ENCODE measurements around the gene CARNS1. TPM values are rescaled to one million over a fixed set of nuclear protein-coding genes. Genes with fewer than 3 reads are reported as not detected.
A peak's percentile ranks its signal among the peaks of the same experiment; 100 is the strongest.

The CARNS1 gene
- total RNA-seq, 1 donor from 2014 or later, result under 0.01 TPM

DNA sequence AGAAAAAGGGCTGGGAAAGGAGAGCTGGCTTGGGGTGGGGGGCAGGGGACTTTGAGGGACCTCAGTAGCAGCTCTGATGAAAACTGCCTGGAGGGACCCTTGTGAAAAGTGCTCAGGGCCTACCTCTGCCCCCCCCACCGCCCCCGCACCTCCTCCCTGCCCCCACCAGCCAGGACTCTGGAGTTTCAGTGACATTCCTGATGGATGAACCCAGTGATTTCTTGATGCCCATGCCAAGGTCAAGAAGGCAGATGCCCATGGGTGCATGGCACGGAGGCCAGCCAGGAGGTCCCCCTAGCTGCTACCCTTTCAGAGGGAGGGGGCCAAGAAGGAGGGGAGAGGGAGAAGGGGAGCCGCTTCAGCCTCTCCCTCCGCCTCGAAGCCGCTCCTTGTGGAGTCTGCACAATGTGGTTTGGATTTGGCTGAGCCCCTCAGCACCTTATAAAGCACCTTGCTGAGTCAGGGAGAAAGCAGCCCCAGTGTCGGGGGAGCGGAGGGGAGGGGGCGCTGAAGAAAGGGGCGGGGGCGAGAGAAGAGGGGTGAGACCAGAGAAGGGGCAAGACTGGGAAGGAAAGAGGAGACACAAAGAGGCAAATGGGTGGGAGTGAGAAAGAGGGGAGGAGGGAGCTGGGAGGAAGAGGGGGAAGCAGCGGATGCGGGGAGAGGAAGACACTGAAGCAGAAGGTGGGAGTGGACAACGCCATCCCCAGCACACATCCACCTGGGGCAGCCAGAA, 40.0 kb upstream of the CARNS1 start:
- no peak for DNase-seq (ENCODE audit: low read depth in 2 of 2)

DNA sequence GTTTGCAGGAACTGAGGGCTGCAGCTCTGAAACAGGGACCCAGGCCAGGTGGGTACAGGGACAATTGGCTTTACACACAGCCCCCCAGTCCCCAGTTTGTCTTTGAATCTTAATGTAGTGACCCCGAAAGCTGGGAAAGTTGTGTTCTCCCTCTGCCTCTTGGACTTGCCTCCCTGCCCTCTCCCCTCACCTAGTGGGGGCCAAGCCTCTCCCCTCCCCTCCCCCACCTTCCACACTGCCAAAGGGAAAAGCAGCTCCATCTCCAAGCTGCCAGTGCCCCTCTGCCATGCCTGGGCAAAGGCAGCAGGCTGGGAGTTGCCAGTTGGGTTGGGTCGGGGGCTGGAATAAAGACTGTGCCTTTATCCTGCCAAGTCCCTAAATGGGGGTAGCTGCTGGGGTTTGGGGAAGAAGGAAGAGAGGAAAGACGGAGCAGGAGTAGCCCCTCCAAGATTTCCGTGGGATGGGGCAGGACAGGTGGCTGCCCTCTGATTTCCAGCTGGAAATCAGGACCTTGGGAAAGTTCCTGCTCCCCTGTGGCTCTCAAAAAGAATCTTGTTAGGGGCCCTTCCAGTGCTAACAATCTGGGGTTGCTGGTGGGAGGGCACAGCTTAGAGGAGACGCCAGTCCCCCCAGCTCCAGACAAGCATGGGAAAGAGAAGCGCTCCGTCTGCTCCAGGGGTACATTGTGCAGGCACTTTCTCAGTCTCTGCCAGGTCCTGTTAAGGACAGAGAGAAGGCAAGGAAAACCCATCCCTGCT, 39.2 kb upstream of the CARNS1 start:
- no peak for DNase-seq (ENCODE audit: low read depth in 2 of 2)

DNA sequence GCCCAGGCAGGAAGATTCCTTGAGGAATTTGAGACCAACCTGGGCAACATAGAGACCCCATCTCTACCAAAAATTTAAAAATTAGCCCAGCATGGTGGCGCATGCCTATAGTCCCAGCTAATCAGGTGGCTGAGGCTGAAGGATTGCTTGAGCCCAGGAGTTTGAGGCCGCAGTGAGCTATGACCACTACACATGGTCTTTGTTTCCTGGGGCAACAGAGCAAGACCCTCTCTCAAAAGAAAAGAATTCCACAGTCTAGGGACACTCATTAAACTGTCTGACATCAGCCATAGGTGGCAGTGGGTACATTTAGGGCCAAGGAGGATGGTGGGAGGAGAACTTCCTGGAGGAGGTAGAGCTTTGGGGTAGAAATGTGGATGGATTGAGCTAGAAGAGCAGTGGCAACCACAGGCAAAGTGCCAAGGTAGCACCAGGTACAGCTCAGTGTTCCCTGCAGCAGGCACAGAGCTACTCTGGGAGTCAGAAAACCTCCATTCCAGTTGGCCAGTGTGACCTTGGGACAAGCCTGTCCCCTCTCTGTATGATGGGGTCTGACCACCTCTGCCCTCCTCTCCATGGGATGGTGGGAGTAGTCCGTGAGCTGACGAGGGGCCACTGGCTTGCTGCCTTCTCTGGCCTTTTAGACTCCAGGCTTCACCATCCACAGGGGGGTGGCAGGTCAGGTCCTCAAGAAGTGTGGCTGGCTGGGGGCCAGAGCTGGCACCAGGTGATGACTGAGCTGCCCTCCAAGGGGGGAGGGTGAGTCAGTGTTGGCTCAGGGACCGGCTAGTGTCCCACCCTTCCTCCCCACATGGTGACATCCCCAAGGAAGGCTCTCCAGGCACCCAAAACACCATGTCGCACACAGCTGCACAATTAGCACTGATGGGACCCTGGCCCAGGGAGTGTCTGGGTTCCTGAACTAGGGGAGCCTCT, 38.3 kb upstream of the CARNS1 start:
- DNase-seq (ENCODE audit: low read depth in 2 of 2), result no peak

DNA sequence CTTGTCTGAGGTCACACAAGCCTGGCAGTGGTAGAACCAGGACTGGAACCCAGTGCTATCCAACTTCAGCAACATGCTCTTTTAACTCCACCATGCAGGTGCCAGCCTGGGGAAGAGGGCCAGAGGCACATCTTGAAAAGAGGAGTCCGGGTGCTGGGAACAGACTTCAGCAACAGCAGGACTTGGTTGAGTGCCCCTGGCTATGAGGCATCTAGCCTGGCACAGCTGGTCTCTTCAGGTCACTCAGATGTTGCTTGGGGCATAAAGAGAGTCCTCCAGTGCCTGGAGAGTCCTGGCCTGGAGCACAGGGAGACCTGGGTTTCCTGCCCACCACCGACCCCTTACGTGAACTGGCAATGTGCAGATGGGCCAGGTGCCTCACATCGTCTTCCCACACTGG, 36.9 kb upstream of the CARNS1 start:
- no peak for DNase-seq (ENCODE audit: low read depth in 2 of 2)

DNA sequence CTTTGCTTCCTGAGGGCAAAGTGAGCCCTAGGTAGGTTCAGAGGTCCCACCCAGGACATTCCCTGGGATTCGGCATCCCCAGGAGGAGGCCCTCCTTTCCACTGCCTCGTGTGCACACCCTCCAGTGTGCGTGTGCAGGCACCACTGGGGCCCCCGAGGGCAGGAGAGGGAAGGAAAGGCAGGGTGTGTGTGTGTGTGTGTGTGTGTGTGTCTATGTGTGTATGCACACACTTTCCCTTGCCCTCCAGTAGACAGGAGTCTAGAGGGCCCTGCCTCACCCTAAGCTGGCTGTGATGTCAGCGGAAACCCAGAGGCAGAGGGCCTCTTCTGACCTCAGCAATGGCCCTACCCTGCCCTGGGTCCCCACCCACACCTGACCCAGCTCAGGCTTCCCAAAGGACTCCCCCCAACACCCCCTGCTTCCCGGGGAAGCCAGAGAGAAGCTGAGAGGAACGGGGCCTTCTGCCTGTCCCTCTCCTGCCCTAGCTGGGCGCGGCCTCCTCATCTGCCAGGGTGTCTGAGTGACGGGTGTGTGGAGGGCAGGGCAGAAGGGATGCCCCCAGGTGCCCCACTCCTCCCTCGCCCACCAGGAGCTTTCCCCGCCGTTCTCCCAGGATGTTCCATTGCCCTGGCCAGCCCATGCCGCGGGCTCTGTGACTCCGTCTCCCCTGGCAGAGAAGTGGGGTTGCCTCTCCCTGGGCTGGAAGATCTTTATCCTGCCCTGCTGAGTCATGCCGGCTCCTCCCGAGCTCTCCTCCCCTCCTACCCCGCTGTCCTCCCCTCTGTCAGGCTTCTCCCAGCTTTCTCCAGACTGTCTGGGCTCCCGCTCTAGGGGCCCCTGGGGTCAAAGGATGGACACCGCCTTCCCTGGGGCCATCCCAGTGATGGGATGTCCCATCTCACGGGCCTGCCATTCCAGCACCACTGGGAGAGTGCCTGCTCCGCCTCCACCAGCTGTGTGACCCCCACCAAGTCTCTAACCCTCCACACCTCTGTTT, 36.1 kb upstream of the CARNS1 start:
- DNase-seq (ENCODE audit: low read depth in 2 of 2), result peak in 1 of 2 donors; percentile 48

DNA sequence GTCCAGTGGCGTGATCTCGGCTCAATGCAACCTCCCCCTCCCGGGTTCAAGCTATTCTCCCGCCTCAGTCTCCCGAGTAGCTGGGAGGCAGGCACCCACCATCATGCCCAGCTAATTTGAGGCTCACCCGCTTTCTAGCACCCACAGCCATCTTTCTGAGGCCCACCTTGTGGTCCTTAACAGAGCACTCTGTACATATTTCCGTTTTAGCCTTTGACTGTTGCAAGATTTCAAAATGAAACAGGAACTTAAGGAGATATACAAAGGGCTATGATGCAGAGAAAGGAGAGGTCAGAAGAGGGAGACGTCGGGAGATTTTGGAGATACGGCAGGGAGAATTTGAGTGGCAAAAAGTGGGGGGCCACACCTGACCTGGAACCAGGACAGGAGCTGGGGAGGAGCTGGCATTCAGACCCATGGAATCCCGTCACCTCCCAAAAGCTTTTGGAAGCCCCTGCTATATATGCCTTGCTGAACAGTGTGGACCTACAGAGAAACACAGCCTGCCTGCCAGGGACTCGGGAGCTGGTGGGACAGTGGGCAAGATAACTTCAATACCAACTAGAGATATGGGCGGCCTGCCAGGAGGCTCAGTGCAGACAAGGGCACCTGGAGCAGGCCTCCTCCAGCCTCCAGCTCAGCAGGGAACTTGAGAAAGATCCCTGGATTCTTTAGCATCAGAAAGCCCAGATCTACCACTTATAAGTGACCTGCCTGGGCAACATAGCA, 34.1 kb upstream of the CARNS1 start:
- DNase-seq (ENCODE audit: low read depth in 2 of 2), result no peak

DNA sequence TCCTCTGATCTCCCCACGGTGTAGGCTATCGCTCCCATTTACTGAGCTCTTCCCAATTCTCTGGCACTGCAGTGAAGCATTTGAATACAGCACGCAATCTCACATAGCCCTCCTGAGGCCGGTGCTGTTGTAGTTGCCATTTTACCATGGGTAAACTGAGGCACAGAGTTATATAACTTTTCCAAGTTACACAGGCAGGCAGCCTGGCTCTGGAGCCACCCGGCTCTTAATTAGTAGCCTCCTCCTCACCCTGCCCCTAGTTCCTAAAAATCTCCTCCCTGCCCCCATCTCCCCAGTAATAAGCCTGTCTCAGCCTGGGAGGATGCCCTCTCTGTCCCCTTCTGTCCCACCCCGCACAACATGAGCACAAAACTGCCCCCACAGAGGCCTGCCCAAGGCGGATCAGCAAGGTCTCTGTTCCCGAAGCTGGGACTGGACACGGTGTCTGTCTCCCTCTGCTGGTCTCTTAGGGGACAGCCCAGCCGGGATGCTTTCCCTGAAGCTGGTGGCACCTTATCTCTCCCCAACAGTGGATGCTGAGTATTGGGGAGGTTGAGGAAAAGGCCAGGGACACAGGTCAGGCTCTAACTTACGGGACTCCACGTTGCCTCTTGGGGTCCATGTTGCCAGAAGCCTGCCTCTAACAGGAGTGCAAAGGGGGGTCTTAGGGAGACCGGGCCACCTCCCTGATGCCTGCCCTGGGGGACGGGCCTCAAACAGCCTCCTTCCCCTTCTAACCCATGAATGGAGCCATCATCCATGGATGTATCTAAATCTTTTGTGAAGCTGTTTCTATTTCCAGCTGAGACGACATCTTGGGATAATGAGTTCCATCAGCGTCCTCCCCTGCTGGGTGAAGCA, 33.0 kb upstream of the CARNS1 start:
- DNase-seq (ENCODE audit: low read depth in 2 of 2), result peak; percentile 77 to 85

DNA sequence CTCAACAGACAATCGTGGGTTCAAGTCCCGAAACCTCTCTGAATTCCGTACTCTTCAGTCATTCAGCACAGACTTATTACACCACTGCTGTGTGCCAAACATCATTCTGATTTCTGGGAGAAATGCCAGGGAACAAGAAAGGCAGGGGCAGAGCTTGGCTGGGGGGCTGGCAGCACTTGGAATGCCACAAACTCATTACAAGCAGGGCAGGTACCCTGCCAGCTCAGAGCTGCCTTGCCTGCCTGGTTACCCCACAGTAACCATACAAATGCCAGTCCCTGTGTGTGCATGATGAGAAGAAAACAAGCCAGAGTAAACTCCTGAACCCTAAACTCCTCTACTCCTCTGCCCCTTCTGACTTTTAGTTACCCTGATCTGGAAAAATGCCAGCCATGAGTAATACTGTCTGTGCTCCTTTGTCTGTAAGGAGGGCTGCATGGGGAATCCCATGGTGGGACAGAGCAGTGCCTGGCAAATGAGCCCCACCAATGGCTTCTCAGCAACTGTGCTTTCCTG, 30.6 kb upstream of the CARNS1 start:
- peak in 1 of 2 donors; percentile 54 for DNase-seq (ENCODE audit: low read depth in 2 of 2)

DNA sequence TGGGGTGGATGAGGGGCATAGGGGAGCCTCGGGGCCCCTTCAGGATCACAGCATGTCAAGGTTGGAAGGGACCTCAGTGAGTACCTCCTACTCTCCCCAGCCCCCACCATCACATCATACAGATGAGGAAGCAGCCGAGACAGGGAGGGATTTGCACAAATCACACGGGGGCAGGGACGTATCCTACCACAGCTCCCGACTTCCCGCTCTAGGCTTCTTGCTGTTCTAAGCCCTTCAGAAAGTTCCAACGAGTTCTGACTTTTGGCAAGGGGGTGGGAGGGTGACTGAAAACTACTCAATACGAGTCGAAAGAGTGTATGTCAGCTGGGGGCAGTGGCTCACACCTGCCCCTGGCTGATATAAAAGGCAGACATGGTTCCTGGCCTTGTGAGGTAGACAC, 28.4 kb upstream of the CARNS1 start:
- DNase-seq (ENCODE audit: low read depth in 2 of 2), result no peak

DNA sequence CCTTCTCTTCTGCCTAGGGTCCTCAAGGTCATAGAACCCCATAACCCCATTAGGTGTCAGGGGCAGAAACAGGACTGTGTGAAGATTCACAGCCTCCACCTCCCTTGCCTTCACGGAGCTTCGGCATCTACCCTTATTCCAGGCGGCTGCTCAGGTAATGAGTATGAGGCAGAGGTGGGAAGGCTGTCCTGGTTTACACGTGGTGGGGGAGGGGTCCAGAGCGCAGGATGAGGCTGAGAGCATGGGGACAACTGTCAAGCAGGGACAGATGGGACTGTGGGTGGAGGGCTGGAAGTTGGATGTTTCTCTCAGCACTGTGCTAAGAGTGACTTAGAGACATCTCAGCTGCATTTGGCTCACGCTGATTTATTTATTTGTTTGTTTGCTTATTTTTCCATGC, 28.0 kb upstream of the CARNS1 start:
- no peak for DNase-seq (ENCODE audit: low read depth in 2 of 2)

DNA sequence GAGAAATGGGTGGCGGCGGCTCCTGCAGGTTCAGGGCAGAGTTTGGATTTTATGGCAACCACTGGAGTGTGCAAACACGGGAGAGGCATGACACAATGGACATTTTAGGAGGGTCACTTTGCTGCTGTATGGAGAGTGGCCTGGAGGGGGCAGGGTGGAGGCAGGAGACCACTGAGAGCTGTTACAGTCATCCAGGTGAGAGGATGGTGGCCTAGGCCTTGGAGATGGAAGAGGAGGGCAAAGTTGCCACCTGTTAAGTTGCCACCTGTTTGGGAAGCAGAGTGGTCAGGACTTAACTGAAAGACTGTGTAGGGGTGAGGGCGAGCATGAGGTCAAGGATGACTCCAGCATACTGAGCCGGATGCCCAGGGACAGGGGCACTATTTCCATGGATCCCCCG, 26.0 kb upstream of the CARNS1 start:
- DNase-seq (ENCODE audit: low read depth in 2 of 2), result peak; percentile 46 to 72

DNA sequence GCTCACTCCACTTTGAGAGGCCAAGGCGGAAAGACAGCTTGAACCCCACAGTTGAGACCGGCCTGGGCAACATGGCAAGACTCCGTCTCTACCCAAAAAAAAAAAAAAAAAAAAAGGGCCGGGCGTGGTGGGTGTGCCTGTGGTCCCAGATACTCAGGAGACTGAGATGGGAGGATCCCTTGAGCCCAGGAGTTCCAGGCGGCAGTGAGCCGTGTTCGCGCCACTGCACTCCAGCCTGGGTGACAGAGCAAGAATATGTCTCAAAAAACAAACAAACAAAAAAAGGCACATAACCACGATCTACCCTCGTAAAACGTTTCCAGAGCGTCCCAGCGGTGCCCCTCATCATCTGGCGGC, 24.6 kb upstream of the CARNS1 start:
- DNase-seq (ENCODE audit: low read depth in 2 of 2), result no peak

DNA sequence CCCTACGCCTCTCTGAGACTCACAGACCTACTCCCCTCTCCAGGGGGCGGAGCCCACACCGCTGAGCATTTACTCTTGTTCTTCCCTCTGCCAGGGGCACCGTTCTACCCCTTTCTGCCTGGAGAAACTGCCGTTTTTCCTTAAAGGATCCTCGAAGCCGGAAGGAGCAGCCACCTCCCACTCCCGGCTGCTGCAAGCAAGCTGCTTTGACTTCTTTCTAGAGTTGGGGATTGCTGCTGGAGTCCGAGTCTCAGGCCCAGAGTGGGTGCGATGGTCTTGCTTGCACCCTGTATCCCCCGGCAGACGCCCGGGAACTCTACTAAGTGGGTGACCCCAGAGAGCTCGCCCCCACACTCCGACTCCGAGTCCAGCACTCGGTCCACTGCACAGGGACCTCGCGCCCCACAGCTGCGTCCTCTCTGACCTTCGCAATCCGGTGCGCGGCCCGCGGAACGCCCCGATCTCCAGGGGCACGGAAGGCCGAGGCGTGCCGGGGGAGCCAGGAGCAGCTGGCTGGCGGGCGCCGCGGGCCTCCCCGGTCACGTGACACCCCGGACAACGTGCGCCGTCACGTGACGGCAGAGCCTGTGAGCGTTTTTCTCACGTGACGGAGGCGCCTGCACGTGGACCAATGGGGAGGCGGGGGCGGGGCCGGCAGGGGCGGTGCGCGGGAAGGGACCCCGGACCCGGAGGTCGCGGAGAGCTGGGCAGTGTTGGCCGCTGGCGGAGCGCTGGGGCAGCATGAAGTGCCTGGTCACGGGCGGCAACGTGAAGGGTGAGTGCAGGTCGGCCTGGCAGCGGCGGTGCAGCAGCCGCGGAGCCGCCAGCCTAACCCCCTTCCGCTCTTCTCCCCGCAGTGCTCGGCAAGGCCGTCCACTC, 23.9 kb upstream of the CARNS1 start, which contains the start of gene RAD9A:
Gene RAD9A (plus strand): TSS at position 683 of the 879 bp plus-strand sequence. CDS start 59 bp downstream, at position 742.
- peak; percentile 96 for DNase-seq (ENCODE audit: low read depth in 2 of 2)

DNA sequence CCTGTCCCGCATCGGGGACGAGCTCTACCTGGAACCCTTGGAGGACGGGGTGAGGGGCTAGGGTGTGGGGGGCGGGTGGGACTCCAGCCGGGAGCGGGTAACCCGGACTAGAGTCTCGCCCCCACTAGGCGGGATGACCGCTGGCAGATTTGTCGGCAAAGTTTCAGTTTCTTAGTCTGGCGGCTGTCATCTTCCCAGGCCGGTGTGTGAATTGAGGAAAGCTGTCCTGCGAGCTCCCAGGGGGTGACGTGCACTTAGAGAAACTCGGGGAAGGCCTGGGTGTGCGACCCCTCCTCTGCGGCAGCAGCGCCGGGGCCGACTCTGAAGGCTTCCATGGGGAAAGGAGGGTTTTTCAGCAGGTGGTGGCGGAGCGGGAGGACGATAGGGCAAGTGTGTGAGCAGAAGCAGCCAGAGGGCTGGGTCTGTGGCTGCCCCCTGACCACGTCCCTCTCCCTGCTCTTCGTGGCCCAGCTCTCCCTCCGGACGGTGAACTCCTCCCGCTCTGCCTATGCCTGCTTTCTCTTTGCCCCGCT, 23.2 kb upstream of the CARNS1 start:
- peak in 1 of 2 donors; percentile 27 for DNase-seq (ENCODE audit: low read depth in 2 of 2)

DNA sequence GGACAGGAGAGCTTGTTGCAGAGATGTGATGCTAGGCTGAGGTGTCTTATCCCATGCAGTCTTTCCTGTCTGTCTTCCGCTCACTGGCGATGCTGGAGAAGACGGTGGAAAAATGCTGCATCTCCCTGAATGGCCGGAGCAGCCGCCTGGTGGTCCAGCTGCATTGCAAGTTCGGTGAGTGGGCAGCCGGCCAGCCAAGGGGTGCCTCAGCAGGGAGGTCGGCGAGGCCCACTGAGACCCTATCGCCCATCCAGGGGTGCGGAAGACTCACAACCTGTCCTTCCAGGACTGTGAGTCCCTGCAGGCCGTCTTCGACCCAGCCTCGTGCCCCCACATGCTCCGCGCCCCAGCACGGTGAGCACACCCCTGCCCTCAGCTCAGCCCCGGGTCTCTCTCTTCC, 22.0 kb upstream of the CARNS1 start:
- no peak for DNase-seq (ENCODE audit: low read depth in 2 of 2)

DNA sequence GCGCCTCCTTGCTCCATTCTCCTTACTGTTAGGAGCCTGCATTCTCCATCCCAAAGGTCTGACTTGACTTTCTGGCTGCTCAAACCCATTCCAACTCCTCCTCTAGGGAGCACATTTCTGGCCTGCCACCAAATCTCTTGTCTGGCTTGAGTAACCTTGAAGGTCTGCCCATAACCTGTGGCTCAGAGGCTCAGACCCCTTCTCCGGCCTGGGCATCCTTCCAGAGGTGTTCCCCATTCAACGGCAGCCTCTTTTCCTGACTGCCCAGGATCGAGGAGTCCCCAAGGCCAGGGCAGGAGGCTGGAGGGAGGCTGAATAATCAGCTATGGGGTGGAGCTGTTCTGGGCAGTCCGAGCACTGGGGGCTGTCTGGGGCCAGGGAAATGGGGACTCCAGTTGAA, 21.5 kb upstream of the CARNS1 start:
- DNase-seq (ENCODE audit: low read depth in 2 of 2), result no peak

DNA sequence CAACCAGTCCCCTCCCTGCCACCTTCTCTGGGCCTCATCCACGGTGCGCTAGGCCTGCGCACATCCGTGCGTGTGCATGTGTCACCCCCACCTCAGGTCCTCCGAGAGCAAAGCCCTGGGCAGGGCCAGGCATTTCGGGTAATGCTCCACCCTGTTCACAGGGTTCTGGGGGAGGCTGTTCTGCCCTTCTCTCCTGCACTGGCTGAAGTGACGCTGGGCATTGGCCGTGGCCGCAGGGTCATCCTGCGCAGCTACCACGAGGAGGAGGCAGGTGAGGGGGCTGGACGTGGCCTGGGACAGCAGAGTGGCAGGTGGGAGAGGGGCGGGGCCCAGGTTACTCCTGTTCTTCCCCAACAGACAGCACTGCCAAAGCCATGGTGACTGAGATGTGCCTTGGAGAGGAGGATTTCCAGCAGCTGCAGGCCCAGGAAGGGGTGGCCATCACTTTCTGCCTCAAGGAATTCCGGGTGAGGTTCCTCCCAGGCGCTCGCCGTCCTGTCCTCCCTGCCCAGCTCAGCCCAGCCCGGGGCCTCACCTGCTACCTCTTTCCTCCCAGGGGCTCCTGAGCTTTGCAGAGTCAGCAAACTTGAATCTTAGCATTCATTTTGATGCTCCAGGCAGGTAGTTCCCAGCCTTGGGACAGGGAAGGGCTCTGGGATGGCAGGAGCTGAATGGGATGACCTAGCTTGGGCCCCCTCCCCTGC, 19.8 kb upstream of the CARNS1 start:
- no peak for DNase-seq (ENCODE audit: low read depth in 2 of 2)
